ENCODE data around the gene SLC16A8. TPM values are rescaled to one million over a fixed set of nuclear protein-coding genes. Genes with fewer than 3 reads are reported as not detected.

The SLC16A8 gene
- not detected for total RNA-seq
- 0.13 TPM for polyA plus RNA-seq (2013, experiment 1 of 2)
- polyA plus RNA-seq (2013, experiment 2 of 2) = 0.23 TPM
- total RNA-seq = 0 to 0.26 (median 0) reads per million in 172 experiments

- Mint-ChIP-seq H3K9me3 (no peaks in the 10 kb centered on the region), H3K27me3 (peaks cover 33% of the 10 kb centered on the region), H3K4me3 (no peak within 1 kb of the TSS), H3K36me3 (ENCODE audit: low read depth) (peaks cover 4% of the 10 kb centered on the region), H3K4me1 (ENCODE audit: low read depth) (peaks cover 3% of the 10 kb centered on the region), H3K27ac (no peak within 1 kb of the TSS)
- ChIA-PET CTCF (no interaction called here), POLR2A (no interaction called here)
- Histone ChIP-seq H3K27ac (ENCODE audit: low read depth in 1 of 2, low read length in 2 of 2) (no peak within 1 kb of the TSS), H3K9me3 (ENCODE audit: control insufficient read depth in 1 of 2, insufficient read depth in 1 of 2, low read length in 2 of 2) (peaks cover 0 to 17% of the 10 kb centered on the region in 2 experiments), H3K27me3 (ENCODE audit: control insufficient read depth in 1 of 2, insufficient read depth in 2 of 2, low read length in 2 of 2) (peaks cover 22 to 42% of the 10 kb centered on the region in 2 experiments), H3K4me3 (ENCODE audit: low read length) (no peak within 1 kb of the TSS), H3K36me3 (ENCODE audit: insufficient read depth, low read length) (no peaks in the 10 kb centered on the region), H3K4me1 (ENCODE audit: insufficient read depth, low read length) (peaks cover 13% of the 10 kb centered on the region)
- DNase-seq (no peak), ATAC-seq (ENCODE audit: poor library complexity) (no peak)
- TF ChIP-seq CTCF (IDR thresholded peaks at IDR 0.05) = no peak
- intact Hi-C loops (cut with DNase I, micrococcal nuclease) = no loop called here
These were observed at the start of gene SLC16A8 for GRCh38 chr22:38083931-38084631. Gene SLC16A8, minus strand, starts transcription at chr22:38084184. Its CDS starts 1,311 bp downstream, at chr22:38082873.

- intact Hi-C loops (cut with DNase I, micrococcal nuclease) = no loop called here
- Mint-ChIP-seq H3K4me1 (ENCODE audit: low read depth) (no peaks in the 10 kb centered on the region), H3K36me3 (ENCODE audit: low read depth) (peaks cover 49% of the 10 kb centered on the region), H3K4me3 (no peak overlapping the region), H3K9me3 (no peaks in the 10 kb centered on the region), H3K27ac (no peak overlapping the region), H3K27me3 (no peaks in the 10 kb centered on the region)
- CTCF ChIA-PET = no interaction called here
- no peak overlapping the region for H3K27ac ChIP-seq (ENCODE audit: low read depth in 1 of 2, low read length in 2 of 2)
- H3K4me3 ChIP-seq (ENCODE audit: low read length) = no peak overlapping the region
- no peaks in the 10 kb centered on the region for H3K4me1 ChIP-seq (ENCODE audit: insufficient read depth, low read length)
- H3K36me3 ChIP-seq (ENCODE audit: insufficient read depth, low read length) = peaks cover 56% of the 10 kb centered on the region
- POLR2A ChIA-PET = no interaction called here
- DNase-seq = no peak
- H3K27me3 ChIP-seq (ENCODE audit: control insufficient read depth in 1 of 2, insufficient read depth in 2 of 2, low read length in 2 of 2) = no peaks in the 10 kb centered on the region
- ATAC-seq (ENCODE audit: poor library complexity) = no peak
- no peaks in the 10 kb centered on the region for H3K9me3 ChIP-seq (ENCODE audit: control insufficient read depth in 1 of 2, insufficient read depth in 1 of 2, low read length in 2 of 2)
- TF ChIP-seq CTCF (IDR thresholded peaks at IDR 0.05) = no peak
These were observed 49.3 kb upstream of the SLC16A8 start for GRCh38 chr22:38133331-38133730.

GRCh38 chr22:38132794-38133193 lies 48.8 kb upstream of the SLC16A8 start:
- H3K36me3 Mint-ChIP-seq (ENCODE audit: low read depth) = peaks cover 47% of the 10 kb centered on the region
- peaks cover 51% of the 10 kb centered on the region for H3K36me3 ChIP-seq (ENCODE audit: insufficient read depth, low read length)
- DNase-seq = no peak

More at GRCh38 chr22:38132794-38133193, 48.8 kb upstream of the SLC16A8 start:
- H3K27ac Mint-ChIP-seq = no peak overlapping the region
- intact Hi-C loops (cut with DNase I, micrococcal nuclease) = no loop called here
- no peaks in the 10 kb centered on the region for H3K4me1 Mint-ChIP-seq (ENCODE audit: low read depth)
- ChIA-PET CTCF (no interaction called here), POLR2A (no interaction called here)
- no peaks in the 10 kb centered on the region for H3K27me3 Mint-ChIP-seq
- Histone ChIP-seq H3K9me3 (ENCODE audit: control insufficient read depth in 1 of 2, insufficient read depth in 1 of 2, low read length in 2 of 2) (no peaks in the 10 kb centered on the region), H3K4me3 (ENCODE audit: low read length) (no peak overlapping the region), H3K27me3 (ENCODE audit: control insufficient read depth in 1 of 2, insufficient read depth in 2 of 2, low read length in 2 of 2) (no peaks in the 10 kb centered on the region), H3K27ac (ENCODE audit: low read depth in 1 of 2, low read length in 2 of 2) (no peak overlapping the region), H3K4me1 (ENCODE audit: insufficient read depth, low read length) (no peaks in the 10 kb centered on the region)
- no peak overlapping the region for H3K4me3 Mint-ChIP-seq
- ATAC-seq (ENCODE audit: poor library complexity) = no peak
- no peak for TF ChIP-seq CTCF (IDR thresholded peaks at IDR 0.05)
- H3K9me3 Mint-ChIP-seq = no peaks in the 10 kb centered on the region
